ENCODE results near the gene PLEKHA5.
"Not testable (repeated sequence)": the region's sequence is repeated elsewhere in the genome, so short reads cannot be mapped to it uniquely, and the experiment has no call there.

GRCh38 chr12:19305621-19306020, 176.1 kb downstream of the PLEKHA5 start:
- TF ChIP-seq, protein P1, sequence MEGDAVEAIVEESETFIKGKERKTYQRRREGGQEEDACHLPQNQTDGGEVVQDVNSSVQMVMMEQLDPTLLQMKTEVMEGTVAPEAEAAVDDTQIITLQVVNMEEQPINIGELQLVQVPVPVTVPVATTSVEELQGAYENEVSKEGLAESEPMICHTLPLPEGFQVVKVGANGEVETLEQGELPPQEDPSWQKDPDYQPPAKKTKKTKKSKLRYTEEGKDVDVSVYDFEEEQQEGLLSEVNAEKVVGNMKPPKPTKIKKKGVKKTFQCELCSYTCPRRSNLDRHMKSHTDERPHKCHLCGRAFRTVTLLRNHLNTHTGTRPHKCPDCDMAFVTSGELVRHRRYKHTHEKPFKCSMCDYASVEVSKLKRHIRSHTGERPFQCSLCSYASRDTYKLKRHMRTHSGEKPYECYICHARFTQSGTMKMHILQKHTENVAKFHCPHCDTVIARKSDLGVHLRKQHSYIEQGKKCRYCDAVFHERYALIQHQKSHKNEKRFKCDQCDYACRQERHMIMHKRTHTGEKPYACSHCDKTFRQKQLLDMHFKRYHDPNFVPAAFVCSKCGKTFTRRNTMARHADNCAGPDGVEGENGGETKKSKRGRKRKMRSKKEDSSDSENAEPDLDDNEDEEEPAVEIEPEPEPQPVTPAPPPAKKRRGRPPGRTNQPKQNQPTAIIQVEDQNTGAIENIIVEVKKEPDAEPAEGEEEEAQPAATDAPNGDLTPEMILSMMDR (IDR thresholded peaks at IDR 0.05; ENCODE audit: low read depth, low read length, poor library complexity, severe bottlenecking) = not testable (repeated sequence)
- not testable (repeated sequence) for TF ChIP-seq EZH2phosphoT487 (IDR thresholded peaks at IDR 0.05; ENCODE audit: borderline replicate concordance, low read length)
